ENCODE results near the gene MT1M.
"Not testable (repeated sequence)": the region's sequence is repeated elsewhere in the genome, so short reads cannot be mapped to it uniquely, and the experiment has no call there.

The MT1M gene

GRCh38 chr16:56623184-56623583 lies 9.3 kb upstream of the MT1M start:
- H4K8ac ChIP-seq (ENCODE audit: low read depth, low read length); H3K18ac ChIP-seq (ENCODE audit: low read length); H3K9ac ChIP-seq (ENCODE audit: low read length); H3K4me2 ChIP-seq (ENCODE audit: low read length); H2BK12ac ChIP-seq (ENCODE audit: low read length); H3K36me3 ChIP-seq (ENCODE audit: control insufficient read depth in 1 of 2, insufficient read depth in 2 of 2, low read length in 2 of 2); H3K79me1 ChIP-seq (ENCODE audit: low read length); H3K23ac ChIP-seq (ENCODE audit: low read length); DNase-seq; H3K4me3 ChIP-seq (ENCODE audit: low read depth, low read length); H2AFZ ChIP-seq (ENCODE audit: insufficient read depth, low read length, poor library complexity); H2BK120ac ChIP-seq (ENCODE audit: insufficient read depth, low read length, poor library complexity); H3K27ac ChIP-seq (ENCODE audit: low read depth, low read length); H3K4ac ChIP-seq (ENCODE audit: low read depth, low read length); H4K12ac ChIP-seq (ENCODE audit: low read depth, low read length); H4K91ac ChIP-seq (ENCODE audit: low read depth, low read length); H3K79me2 ChIP-seq (ENCODE audit: control insufficient read depth, insufficient read depth, low read length, poor library complexity); H2AK5ac ChIP-seq (ENCODE audit: low read length); H3K14ac ChIP-seq (ENCODE audit: low read length); H2BK5ac ChIP-seq (ENCODE audit: low read depth, low read length, poor library complexity): not testable (repeated sequence)
- no CpG with 5 or more reads among the region's 5 CpGs for WGBS (ENCODE audit: extremely low coverage, insufficient coverage, insufficient read length)
- H3K9me3 ChIP-seq (ENCODE audit: insufficient read depth, low read depth, low read length) = peaks cover 13% of the 10 kb centered on the region
- H3K4me1 ChIP-seq (ENCODE audit: control insufficient read depth in 1 of 2, insufficient read depth in 2 of 2, low read length in 2 of 2) = peaks cover 9 to 13% of the 10 kb centered on the region in 2 experiments
- peaks cover 28% of the 10 kb centered on the region for H3K27me3 ChIP-seq (ENCODE audit: insufficient read depth, low read length)

- Histone ChIP-seq H2BK5ac (ENCODE audit: low read depth, low read length, poor library complexity) (no peak overlapping the region), H2AK5ac (ENCODE audit: low read length) (no peak overlapping the region), H3K4me3 (ENCODE audit: low read depth, low read length) (no peak overlapping the region), H3K27ac (ENCODE audit: low read depth, low read length) (no peak overlapping the region), H3K4me1 (ENCODE audit: control insufficient read depth in 1 of 2, insufficient read depth in 2 of 2, low read length in 2 of 2) (peaks cover 9 to 14% of the 10 kb centered on the region in 2 experiments), H3K18ac (ENCODE audit: low read length) (no peak overlapping the region), H3K23ac (ENCODE audit: low read length) (no peak overlapping the region), H3K9me3 (ENCODE audit: insufficient read depth, low read depth, low read length) (peaks cover 13% of the 10 kb centered on the region), H4K8ac (ENCODE audit: low read depth, low read length) (no peak overlapping the region), H3K36me3 (ENCODE audit: control insufficient read depth in 1 of 2, insufficient read depth in 2 of 2, low read length in 2 of 2) (no peaks in the 10 kb centered on the region), H3K79me1 (ENCODE audit: low read length) (peaks cover 1% of the 10 kb centered on the region), H2BK120ac (ENCODE audit: insufficient read depth, low read length, poor library complexity) (no peak overlapping the region), H2BK12ac (ENCODE audit: low read length) (no peak overlapping the region), H2AFZ (ENCODE audit: insufficient read depth, low read length, poor library complexity) (no peak overlapping the region), H3K27me3 (ENCODE audit: insufficient read depth, low read length) (peaks cover 23% of the 10 kb centered on the region), H3K4me2 (ENCODE audit: low read length) (no peak overlapping the region), H3K9ac (ENCODE audit: low read length) (no peak overlapping the region), H4K91ac (ENCODE audit: low read depth, low read length) (no peak overlapping the region), H4K12ac (ENCODE audit: low read depth, low read length) (no peak overlapping the region), H3K4ac (ENCODE audit: low read depth, low read length) (no peak overlapping the region), H3K14ac (ENCODE audit: low read length) (no peak overlapping the region), H3K79me2 (ENCODE audit: control insufficient read depth, insufficient read depth, low read length, poor library complexity) (no peaks in the 10 kb centered on the region)
- no CpG with 5 or more reads among the region's 2 CpGs for WGBS (ENCODE audit: extremely low coverage, insufficient coverage, insufficient read length)
- no peak for DNase-seq
Observed at GRCh38 chr16:56623637-56624036, 8.8 kb upstream of the MT1M start.

GRCh38 chr16:56625140-56625942 lies 7.1 kb upstream of the MT1M start, which contains the start of gene MT1E:
Gene MT1E, plus strand, starts transcription at chr16:56625781. Its CDS starts 71 bp downstream, at chr16:56625852.
- H3K9me3 ChIP-seq (ENCODE audit: insufficient read depth, low read depth, low read length) = peaks cover 10% of the 10 kb centered on the region
- no peak within 1 kb of the TSS for H2BK5ac ChIP-seq (ENCODE audit: low read depth, low read length, poor library complexity)
- peak within 1 kb of the TSS; percentile 14 for H2AFZ ChIP-seq (ENCODE audit: insufficient read depth, low read length, poor library complexity)
- H3K4ac ChIP-seq (ENCODE audit: low read depth, low read length) = no peak within 1 kb of the TSS
- H3K4me3 ChIP-seq (ENCODE audit: low read depth, low read length) = peak within 1 kb of the TSS; percentile 63
- H4K91ac ChIP-seq (ENCODE audit: low read depth, low read length) = no peak within 1 kb of the TSS
- no peak within 1 kb of the TSS for H3K23ac ChIP-seq (ENCODE audit: low read length)
- H3K27me3 ChIP-seq (ENCODE audit: insufficient read depth, low read length) = peaks cover 19% of the 10 kb centered on the region
- no peaks in the 10 kb centered on the region for H3K36me3 ChIP-seq (ENCODE audit: control insufficient read depth in 1 of 2, insufficient read depth in 2 of 2, low read length in 2 of 2)
- no CpG with 5 or more reads among the region's 62 CpGs for WGBS (ENCODE audit: extremely low coverage, insufficient coverage, insufficient read length)
- H3K4me1 ChIP-seq (ENCODE audit: control insufficient read depth in 1 of 2, insufficient read depth in 2 of 2, low read length in 2 of 2) = peaks cover 12 to 20% of the 10 kb centered on the region in 2 experiments
- no peak within 1 kb of the TSS for H3K9ac ChIP-seq (ENCODE audit: low read length)
- H3K18ac ChIP-seq (ENCODE audit: low read length) = no peak within 1 kb of the TSS
- H2BK120ac ChIP-seq (ENCODE audit: insufficient read depth, low read length, poor library complexity) = no peak within 1 kb of the TSS
- peaks cover 1% of the 10 kb centered on the region for H3K79me1 ChIP-seq (ENCODE audit: low read length)
- H3K27ac ChIP-seq (ENCODE audit: low read depth, low read length) = no peak within 1 kb of the TSS
- peak within 1 kb of the TSS; percentile 17 for H4K8ac ChIP-seq (ENCODE audit: low read depth, low read length)
- DNase-seq = peak; percentile 57 to 88
- no peak within 1 kb of the TSS for H2BK12ac ChIP-seq (ENCODE audit: low read length)
- peak within 1 kb of the TSS; percentile 79 for H3K4me2 ChIP-seq (ENCODE audit: low read length)
- no peak within 1 kb of the TSS for H2AK5ac ChIP-seq (ENCODE audit: low read length)
- H3K14ac ChIP-seq (ENCODE audit: low read length) = no peak within 1 kb of the TSS
- no peak within 1 kb of the TSS for H4K12ac ChIP-seq (ENCODE audit: low read depth, low read length)
- no peaks in the 10 kb centered on the region for H3K79me2 ChIP-seq (ENCODE audit: control insufficient read depth, insufficient read depth, low read length, poor library complexity)

- Histone ChIP-seq H3K4me3 (ENCODE audit: low read depth, low read length) (no peak overlapping the region), H2AK5ac (ENCODE audit: low read length) (no peak overlapping the region), H3K4me2 (ENCODE audit: low read length) (peak overlapping the region; percentile 79), H3K9me3 (ENCODE audit: insufficient read depth, low read depth, low read length) (peaks cover 10% of the 10 kb centered on the region), H4K12ac (ENCODE audit: low read depth, low read length) (no peak overlapping the region), H2BK12ac (ENCODE audit: low read length) (no peak overlapping the region), H3K4ac (ENCODE audit: low read depth, low read length) (no peak overlapping the region), H3K23ac (ENCODE audit: low read length) (no peak overlapping the region), H3K27ac (ENCODE audit: low read depth, low read length) (no peak overlapping the region), H2AFZ (ENCODE audit: insufficient read depth, low read length, poor library complexity) (no peak overlapping the region), H3K4me1 (ENCODE audit: control insufficient read depth in 1 of 2, insufficient read depth in 2 of 2, low read length in 2 of 2) (peaks cover 12 to 20% of the 10 kb centered on the region in 2 experiments), H2BK120ac (ENCODE audit: insufficient read depth, low read length, poor library complexity) (no peak overlapping the region), H3K36me3 (ENCODE audit: control insufficient read depth in 1 of 2, insufficient read depth in 2 of 2, low read length in 2 of 2) (no peaks in the 10 kb centered on the region), H3K79me1 (ENCODE audit: low read length) (peaks cover 1% of the 10 kb centered on the region), H3K79me2 (ENCODE audit: control insufficient read depth, insufficient read depth, low read length, poor library complexity) (no peaks in the 10 kb centered on the region), H2BK5ac (ENCODE audit: low read depth, low read length, poor library complexity) (no peak overlapping the region), H3K14ac (ENCODE audit: low read length) (no peak overlapping the region), H3K27me3 (ENCODE audit: insufficient read depth, low read length) (peaks cover 23% of the 10 kb centered on the region), H4K8ac (ENCODE audit: low read depth, low read length) (peak overlapping the region; percentile 17), H3K18ac (ENCODE audit: low read length) (no peak overlapping the region), H4K91ac (ENCODE audit: low read depth, low read length) (no peak overlapping the region), H3K9ac (ENCODE audit: low read length) (no peak overlapping the region)
- WGBS (ENCODE audit: extremely low coverage, insufficient coverage, insufficient read length) = no CpG with 5 or more reads among the region's 16 CpGs
- no peak for DNase-seq
Observed at GRCh38 chr16:56625943-56626654, 6.4 kb upstream of the MT1M start.

Data from trophoblast cell (in vitro differentiated cells and primary cell).